HG02981 (cell line): Measurements from ENCODE around the gene ICE1.
"Not testable (repeated sequence)": the region's sequence is repeated elsewhere in the genome, so short reads cannot be mapped to it uniquely, and the experiment has no call there.

Source experiments
- ATAC-seq: cut with Tn5 transposase; IDR thresholded peaks from one replicate; pipeline ENCODE4 v1.9.1; 2021; ENCODE audit warnings: mild to moderate bottlenecking, moderate library complexity; ENCODE audit not compliant: unreplicated experiment

ICE1 gene

DNA sequence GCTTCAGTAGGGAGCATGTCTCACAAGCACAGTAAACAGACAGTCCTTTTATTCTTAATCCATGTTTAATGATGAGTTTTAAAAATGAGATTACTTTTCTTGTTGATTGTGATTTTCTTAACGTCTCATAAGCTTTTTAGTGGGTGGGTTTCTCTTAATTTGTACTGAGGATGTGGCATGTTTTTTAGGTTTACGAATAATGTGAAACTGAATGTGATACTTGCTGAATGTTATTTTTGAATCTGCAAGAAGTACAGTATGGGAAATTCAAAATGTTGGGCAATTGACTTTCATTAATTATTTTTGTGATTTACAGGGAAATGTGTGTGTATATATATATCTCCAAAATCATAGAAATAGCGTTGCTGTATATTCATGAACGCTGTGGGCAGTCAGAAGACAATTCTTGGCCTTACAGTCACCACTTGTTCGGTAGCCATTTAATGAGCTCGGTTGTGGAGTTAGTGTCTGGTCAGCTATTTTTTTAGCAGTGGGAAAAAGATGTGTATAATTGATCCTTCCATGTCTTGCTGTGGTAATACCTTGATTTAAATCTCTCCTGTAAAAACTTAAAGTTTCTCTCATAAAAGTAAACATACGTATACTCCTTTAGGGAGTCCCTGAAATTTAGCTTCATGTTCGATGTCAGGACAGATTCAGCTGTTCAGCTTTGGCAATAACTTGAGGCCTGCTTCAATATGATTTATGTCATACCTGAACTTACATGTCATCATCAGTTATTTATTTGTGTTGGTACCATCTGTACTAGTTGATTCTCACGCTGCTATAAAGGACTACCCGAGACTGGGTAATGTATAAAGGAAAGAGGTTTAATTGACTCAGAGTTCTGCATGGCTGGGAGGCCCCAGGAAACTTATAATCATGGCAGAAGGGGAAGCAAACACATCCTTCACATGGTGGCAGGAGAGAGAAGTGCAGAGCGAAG, 15.0 kb downstream of the ICE1 start:
- peak; percentile 59 for ATAC-seq

DNA sequence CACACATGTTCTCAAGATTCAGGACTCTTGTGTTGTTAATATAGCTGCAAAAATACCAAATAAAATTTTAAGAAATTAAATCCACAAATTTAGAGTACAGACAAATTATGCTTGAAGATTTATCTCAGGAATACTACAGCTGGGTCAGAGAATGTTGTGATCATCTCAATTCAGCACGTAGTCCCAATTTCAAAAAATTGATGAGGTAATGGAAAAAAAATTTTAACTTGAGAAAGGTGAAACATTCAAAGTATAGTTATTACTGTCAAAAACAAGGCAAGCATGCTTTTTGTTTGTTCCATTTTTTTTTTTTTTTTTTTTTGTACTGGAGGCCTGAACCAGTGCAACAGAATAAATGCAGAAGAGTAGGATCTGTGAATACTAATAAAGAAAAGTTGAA, 29.4 kb downstream of the ICE1 start:
- ATAC-seq, result no peak

DNA sequence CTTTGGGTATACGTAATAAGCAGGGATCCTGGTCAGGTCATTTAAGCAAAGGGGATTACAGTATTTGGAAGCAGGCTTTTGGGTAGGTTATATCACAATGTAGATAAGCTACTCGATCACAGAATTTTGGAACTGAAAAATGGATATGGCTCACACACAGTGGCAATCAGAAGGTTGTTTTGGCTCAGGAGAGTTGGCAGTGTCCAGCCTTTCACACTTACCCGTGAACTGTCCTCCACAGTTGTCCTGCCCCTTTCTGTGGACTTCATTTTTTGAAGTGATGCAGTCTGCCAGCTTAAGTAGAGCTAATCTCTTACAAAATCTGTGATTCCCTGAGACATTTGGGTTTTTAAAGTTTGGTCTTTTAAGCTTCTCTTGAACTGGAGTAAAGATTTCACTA, 30.7 kb downstream of the ICE1 start:
- no peak for ATAC-seq

DNA sequence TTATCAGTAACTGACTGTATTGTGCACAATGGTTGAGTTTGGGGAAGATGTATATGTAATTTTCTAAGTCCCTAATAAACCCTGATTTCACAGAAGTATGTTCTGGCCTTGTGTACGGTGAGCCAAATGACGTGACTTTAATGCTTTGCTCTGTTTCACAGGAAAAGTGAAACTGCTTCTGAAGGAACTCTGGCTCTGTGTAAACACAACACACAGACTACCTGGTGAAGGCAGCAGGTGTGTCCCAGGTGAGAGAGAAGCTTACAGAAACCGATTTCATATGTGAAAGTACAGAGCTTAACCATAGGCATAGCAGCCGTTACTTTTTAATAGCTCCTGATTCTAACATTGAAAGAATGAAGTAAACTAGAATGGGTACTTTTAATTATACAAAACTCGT, 31.9 kb downstream of the ICE1 start:
- ATAC-seq, result no peak

DNA sequence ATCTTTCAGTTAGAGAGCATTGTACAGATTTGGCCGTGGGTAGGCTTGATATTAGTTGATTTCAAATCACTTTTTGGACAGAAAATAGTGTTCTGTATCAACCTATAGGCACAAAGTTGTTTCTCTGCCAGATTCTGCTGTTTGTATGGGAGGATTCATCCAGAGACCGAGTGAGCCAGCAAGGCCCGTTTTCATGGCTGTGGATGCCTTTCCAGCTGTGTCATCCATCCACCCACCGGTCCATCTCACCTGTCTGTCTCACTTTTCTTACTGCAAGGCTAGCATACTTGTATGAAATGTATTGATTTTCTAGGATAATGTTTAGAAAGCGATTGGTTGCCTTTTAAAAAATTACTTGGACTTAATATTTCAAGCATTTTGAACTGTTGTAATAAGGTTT, 34.4 kb downstream of the ICE1 start:
- ATAC-seq, result no peak

DNA sequence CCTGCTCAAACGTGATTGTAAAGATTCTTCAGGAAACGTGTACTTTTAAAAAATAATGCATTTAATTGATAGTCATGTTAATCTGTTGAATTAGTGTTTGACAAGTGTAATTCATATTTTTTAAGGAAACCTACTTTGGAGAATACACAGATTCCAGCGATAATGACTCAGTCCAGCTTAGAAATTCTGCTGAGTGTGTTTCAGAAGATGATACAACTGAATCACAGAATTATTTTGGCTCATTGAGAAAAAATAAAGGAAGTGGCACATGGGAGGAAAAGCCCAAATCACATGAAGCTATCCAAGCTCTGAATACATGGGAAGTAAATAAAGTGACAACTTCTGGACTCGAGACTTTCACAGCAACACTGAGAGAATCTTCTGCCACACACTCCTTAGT, 37.8 kb downstream of the ICE1 start:
- ATAC-seq, result no peak

DNA sequence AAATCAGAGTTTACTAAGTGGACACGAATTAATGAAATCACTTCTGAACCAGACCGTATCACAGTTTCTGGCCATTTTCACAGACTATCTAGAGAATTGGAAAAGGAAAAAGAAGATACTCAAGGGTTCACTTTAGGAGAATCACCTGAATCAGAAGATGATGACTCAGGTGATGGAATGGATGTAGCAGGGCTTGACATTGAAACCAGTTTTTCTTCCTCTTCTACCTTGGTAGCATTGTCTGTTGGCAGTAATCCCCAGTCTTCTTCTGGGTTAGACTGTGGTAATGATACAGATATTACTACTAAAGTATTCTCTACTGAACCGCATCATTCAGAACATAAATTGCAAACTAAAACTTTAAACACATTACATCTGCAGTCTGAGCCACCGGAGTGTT, 38.5 kb downstream of the ICE1 start:
- no peak for ATAC-seq

DNA sequence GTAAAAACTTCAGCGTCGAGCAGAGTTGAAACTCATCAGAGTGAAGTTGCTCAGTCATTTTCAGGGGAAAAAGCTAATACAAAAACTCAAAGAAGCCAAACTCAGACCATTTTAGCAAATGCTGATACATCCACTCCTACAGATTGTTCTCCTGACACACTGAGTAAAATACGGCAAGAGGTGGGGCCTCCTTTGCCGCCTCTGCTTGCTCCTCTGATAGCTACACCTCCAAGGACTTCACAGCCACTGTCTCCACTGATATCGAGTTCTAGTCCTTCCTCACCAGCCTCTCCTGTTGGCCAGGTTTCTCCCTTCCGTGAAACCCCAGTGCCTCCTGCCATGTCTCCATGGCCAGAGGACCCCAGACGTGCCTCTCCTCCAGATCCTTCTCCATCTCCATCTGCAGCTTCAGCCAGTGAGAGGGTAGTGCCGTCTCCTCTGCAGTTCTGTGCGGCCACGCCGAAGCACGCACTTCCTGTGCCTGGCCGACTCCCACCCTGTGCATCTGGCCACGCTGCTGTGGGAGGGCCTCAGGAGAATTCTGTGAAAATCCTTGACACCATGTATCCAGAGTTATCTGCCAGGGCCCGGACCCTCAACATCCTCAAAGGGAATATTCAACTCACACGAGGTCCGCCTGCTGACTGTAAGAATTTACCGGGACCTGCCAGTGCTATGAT, 41.7 kb downstream of the ICE1 start:
- ATAC-seq, result no peak

DNA sequence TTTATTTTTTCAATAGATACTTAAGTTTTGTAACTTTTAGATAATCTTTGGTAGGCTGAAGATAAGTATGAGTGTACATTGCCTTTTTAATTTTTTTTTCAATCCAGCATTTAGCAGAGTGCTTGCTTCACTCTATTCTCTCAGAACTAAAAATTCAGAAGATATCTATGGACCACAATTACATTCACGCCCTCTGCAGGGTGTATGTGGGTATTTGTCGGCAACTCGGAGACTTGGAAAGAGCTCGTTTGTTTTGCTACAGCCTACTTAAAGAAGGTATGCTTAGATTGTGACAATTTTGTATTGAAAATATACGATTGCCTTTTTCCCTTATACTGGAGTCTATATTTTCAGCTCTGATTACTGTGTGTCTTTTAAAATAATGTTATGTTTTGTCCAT, 43.8 kb downstream of the ICE1 start:
- ATAC-seq, result no peak

DNA sequence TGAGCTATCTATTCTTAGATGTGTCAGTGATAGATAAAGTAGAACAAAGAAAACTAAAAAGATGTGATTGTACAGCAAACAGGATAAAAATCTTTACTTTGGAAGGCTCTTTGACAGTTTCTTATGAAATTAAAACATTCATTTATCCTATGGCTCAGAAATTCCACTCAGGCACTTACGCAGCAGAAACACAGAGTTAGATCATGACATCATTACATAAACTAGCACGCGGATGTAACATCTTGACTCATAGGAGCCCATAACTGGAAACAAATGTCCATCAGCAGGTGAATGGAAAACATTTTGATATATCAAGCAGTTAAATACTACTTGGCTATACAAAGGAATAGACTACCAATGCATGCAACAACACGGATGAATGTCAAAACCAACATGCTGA, 45.3 kb downstream of the ICE1 start:
- ATAC-seq, result no peak

DNA sequence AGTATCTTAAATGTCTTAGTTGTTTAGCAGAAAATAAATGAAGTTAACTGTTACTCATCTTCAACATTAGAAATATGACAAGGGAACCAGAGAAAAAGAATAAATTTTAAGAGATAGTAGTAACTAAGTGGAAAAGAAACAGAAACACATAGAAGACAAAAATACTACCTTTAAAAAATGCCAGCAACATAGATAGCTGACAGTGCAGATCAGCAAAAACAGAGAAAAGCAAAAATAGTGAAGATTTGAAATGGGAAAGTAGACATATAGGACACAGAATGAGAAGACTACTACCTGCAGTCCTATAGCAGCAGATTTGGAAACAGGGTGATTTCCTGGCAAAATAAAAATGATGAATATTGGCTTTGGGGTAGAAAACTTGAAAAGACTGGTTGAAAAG, 48.5 kb downstream of the ICE1 start:
- ATAC-seq, result no peak

DNA sequence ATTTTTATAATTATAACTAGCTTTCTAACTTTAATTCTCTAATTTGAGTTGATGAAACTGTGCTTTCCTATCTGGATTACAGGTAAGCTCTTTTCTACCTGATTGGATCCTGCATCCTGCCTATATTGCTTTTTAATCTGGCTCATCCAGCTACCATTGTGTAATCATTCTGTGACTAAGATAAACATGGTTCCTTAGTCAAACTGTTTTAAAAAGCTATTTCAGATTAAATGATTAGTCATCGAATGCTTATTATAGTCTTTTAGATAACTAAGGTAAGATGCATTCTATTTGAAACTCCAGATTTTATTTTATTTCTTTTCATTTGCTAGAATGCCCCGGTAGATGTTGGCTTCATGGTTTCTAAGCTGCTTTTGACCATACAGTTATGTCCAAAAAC, 50.7 kb downstream of the ICE1 start:
- no peak for ATAC-seq

DNA sequence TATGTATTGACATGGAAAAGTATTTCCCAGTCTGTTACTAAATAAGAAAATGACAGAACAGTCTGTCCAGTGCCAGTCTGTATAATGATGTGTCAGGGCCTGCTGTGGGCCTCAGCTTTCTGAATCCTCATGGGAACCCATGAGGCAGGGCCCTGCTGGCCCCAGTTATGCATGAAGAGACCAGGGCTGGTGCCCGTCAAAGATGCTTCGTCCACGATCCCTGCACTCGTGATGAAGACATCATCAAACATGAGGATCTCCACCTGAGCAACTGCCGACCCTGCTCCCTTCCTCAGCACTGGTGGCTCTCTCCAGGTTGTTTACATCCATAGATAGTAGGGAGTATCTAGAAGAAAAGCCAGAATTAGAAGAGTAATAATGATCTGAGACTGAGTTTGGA, 52.5 kb downstream of the ICE1 start:
- ATAC-seq, result no peak

DNA sequence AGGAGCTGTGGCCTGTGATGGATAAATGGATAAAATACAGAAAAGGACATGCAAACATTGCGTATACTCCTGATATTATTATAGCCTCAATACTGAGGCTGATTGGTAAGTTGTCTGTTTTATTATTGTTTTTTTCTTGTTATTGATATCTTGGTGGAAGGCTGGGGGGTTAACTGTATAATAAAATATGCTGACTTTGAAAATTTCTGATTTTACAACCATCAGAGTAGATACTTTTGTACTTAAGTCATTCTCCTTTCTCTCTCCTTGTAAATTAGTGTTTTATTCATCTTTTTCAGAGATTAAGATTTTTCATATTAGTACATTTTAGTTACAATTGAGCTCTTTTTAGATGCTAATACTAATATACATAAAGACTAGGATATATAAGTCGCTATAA, 53.5 kb downstream of the ICE1 start:
- no peak for ATAC-seq

DNA sequence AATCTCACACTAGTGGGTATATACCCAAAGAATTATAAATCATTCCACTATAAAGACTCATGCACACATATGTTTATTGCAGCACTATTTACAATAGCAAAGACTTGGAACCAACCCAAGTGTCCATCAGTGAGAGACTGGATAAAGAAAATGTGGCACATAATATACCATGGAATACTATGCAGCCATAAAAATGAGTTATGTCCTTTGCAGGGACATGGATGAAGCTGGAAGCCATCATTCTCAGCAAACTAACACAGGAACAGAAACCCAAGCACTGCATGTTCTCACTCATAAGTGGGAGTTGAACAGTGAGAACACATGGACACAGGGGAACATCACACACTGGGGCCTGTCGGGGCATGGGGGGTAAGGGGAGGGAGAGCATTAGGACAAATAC, 57.1 kb downstream of the ICE1 start:
- ATAC-seq, result not testable (repeated sequence)

DNA sequence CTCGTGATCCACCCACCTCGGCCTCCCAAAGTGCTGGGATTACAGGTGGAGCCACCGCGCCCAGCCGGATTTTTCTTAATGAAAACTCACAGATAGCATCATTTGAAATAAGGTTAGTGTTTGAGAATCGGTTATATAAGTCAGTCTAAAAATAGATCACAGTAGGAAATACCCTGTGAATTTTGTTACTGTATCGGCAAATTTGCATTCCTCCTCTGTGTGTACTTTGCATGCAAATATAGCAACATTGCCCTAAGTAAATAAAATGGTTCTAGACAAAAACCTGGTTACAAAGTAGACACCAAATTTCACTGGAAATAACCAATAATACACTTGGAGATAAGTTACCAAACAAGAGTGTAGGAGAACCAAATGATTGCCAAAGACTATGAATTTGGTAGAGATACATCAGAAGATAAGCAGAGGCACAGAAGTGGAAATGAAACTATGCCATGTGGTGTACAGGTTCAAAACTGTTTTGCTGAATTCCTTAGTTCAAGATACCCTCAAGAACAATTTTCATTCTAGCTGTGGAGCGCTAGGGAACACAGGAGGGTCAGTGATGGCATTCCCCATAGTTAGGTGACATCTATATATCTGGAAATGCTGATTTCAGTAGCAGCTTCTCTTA, 58.1 kb downstream of the ICE1 start:
- no peak for ATAC-seq

DNA sequence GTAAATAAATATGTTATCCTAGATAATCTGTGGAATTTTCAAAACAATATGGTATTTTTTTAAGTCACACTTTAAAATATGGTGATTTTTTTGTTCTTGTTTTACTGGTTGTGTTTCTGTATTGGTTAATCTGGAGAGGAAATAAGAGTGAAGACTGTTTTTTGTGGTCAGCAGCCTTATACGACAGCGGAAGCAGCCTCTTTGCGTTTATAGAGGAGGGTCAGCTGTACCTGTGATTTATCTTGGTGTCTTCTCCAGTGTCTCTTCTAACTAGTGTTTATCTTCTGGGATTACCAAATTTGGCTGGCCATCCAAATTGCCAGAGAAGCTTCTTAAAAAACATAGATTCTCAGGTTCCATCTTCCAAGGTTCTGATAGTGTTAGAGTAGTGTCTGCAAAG, 58.7 kb downstream of the ICE1 start:
- ATAC-seq, result peak; percentile 75

DNA sequence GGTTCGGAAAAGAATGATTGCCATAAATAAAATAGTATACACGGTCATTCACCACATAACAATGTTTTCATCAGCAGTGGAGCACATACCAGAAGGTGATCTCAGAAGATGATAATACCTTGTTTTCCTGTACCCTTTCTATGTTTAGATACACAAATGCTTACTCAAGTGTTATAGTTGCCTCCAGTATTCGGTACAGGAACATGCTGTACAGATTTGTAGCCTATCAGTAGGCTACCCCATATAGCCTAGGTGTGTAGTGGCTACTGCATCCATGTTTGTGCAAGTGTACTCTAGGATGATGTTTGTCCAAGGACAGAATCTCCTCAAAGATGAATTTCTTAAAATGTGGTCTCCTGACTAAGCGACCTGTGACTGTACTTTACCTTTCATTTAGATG, 59.2 kb downstream of the ICE1 start:
- ATAC-seq, result no peak

DNA sequence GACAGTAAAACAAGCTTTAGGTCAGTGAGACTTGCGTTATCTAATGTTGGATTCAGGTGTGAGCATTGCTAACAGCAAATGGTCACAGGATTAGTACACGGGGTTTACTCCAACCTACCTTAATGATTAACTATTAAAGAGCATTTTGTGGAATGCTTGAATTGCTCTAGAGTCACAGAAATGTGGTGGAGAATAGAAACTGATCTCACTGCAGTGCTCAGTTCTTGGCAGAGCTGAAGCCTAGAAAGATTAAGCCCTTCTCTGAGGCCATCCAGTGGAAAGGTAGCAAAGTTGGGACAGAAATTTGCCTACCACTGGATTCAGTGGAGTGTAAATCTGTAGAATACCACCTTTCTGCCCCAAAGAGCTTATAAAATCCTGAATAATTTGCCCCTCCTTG, 60.9 kb downstream of the ICE1 start:
- no peak for ATAC-seq

DNA sequence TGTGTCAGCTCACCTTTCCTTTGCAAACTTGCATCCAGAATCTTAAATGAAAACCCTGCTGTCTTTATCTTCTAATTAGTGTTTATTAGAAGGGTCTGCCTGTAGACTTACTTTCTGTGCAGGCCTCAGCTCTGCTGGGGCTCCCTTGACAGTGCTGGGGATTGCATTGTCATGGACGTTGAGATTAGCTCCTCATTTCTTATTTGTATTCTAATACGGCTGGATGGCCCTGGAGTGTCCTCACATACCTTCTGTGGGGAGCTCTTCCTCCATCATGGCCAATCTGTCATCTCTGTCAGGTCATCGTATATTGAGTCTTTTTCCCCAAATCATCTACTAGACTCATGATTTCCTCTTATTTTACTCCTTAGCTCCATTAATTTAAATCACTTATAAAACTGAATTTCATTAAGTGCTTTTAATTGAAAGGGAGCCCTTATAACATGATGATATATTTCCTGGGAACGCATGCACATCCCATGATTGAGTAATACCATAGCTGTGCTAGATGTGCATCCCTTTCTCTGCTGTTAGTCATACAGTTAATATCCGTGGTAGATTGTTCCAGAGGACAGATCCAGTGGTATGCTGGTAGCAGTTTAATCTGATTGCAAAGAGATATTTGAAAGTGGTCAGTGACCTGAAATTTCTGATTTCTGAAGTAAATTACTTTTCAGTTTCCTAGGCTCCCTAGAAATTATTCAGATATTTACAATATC, 61.6 kb downstream of the ICE1 start:
- no peak for ATAC-seq

DNA sequence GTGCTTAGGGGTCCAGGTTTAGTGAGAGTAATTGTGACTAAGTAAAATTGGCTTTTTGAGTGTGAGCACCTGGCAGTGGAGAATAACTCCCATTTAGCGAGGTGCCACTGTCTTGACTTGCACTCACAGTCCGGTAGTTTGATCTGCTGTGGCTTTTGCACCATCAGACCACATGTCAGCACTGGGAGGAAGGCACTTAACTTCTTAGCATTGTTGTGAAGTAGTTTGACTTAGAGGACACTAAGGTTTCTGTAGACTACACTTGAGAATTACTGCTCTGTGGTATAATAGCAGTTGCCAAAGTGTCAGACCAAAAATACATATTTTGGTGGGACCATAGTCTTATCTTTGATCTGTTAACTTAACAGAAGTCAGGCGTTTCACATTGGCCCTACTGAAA, 63.6 kb downstream of the ICE1 start:
- no peak for ATAC-seq
